H1 (cell line): ENCODE results near the gene FOXL1. TPM values are rescaled to one million over a fixed set of nuclear protein-coding genes. Genes with fewer than 3 reads are reported as not detected.

Source experiments
- CTCF ChIA-PET: fragments of 300-600 bp; sonication (Branson Sonifier 250); formaldehyde crosslinking; loops from one replicate; lab custom pipeline; 2021; ENCODE audit not compliant: partially characterized antibody; lab: Charles Lee
- POLR2A ChIA-PET: fragments of 300-600 bp; sonication (Branson Sonifier 250); formaldehyde crosslinking; loops from one replicate; lab custom pipeline; 2021; ENCODE audit warnings: inconsistent platforms; ENCODE audit not compliant: partially characterized antibody; lab: Charles Lee
- DNase-seq, 2 experiments: peaks; one replicate each; pipeline versions ENCODE4 v3.0.0 to v3.0.0-alpha.2; 2010 to 2022; ENCODE audit warnings: low spot score in 2 of 2, low read depth in 1 of 2, mixed read lengths in 1 of 2
- FAIRE-seq: peaks from 2 replicates; lab custom pipeline; 2011; peaks lifted over from hg19 to GRCh38; lab: Jason Lieb, UNC
- H2AFZ ChIP-seq: 2 replicates; pipeline ENCODE4 v1.8.1; 2012; ENCODE audit warnings: low read length, inconsistent platforms
- H2AK5ac ChIP-seq: 2 replicates; pipeline ENCODE4 v1.6.1; 2013; ENCODE audit warnings: low read depth, low read length
- H2BK120ac ChIP-seq: replicated peaks from 2 replicates; pipeline ENCODE3; 2013; ENCODE audit warnings: low read depth, low read length, inconsistent platforms
- H2BK12ac ChIP-seq: 2 replicates; pipeline ENCODE4 v1.6.1; 2013; ENCODE audit warnings: low read depth, low read length
- H2BK15ac ChIP-seq: 2 replicates; pipeline ENCODE4 v1.6.1; 2013; ENCODE audit warnings: low read length
- H2BK20ac ChIP-seq: 2 replicates; pipeline ENCODE4 v1.6.1; 2013; ENCODE audit warnings: low read length
- H2BK5ac ChIP-seq: 2 replicates; pipeline ENCODE4 v1.6.1; 2013; ENCODE audit warnings: low read depth, low read length
- H3K14ac ChIP-seq: 2 replicates; pipeline ENCODE4 v1.6.1; 2013; ENCODE audit warnings: inconsistent platforms; ENCODE audit not compliant: insufficient read length
- H3K18ac ChIP-seq: 2 replicates; pipeline ENCODE4 v1.6.1; 2013; ENCODE audit warnings: low read length; ENCODE audit errors: extremely low read depth
- H3K23ac ChIP-seq: 2 replicates; pipeline ENCODE4 v1.6.1; 2013; ENCODE audit warnings: inconsistent platforms; ENCODE audit not compliant: insufficient read length
- H3K23me2 ChIP-seq: 2 replicates; pipeline ENCODE4 v1.6.1; 2013; ENCODE audit warnings: low read depth, low read length
- H3K27ac ChIP-seq: 2 replicates; pipeline ENCODE4 v1.6.1; 2011; ENCODE audit warnings: low read depth, low read length, inconsistent platforms
- H3K27me3 ChIP-seq, 4 experiments: replicated peaks in 1 of 4; 1 replicate in 1 of 4; 2 replicates in 3 of 4; pipeline versions ENCODE4 v1.6.1 to v1.8.1; 2011 to 2013; ENCODE audit warnings: low read length in 3 of 4, mild to moderate bottlenecking in 3 of 4, inconsistent platforms in 2 of 4, mixed read lengths in 2 of 4, moderate library complexity in 1 of 4; ENCODE audit not compliant: control insufficient read depth in 3 of 4, insufficient read depth in 3 of 4; ENCODE audit errors: extremely low read depth in 1 of 4
- H3K36me3 ChIP-seq, 4 experiments: 2 replicates each; pipeline versions ENCODE4 v1.6.1 to v1.8.1; 2011 to 2013; ENCODE audit warnings: mild to moderate bottlenecking in 4 of 4, low read length in 3 of 4, moderate library complexity in 2 of 4, control low read depth in 1 of 4, inconsistent platforms in 1 of 4; ENCODE audit not compliant: insufficient read depth in 4 of 4, control insufficient read depth in 2 of 4
- H3K4ac ChIP-seq: replicated peaks from 2 replicates; pipeline ENCODE3; 2013; ENCODE audit warnings: low read length, low read depth, mixed read lengths, inconsistent platforms; ENCODE audit not compliant: insufficient read length
- H3K4me1 ChIP-seq, 4 experiments: replicated peaks in 1 of 4; 1 replicate in 1 of 4; 2 replicates in 3 of 4; pipeline versions ENCODE4 v1.6.1 to v1.8.1; 2011 to 2013; ENCODE audit warnings: low read length in 3 of 4, inconsistent platforms in 2 of 4, mixed read lengths in 1 of 4; ENCODE audit not compliant: insufficient read depth in 4 of 4, control insufficient read depth in 3 of 4
- H3K4me2 ChIP-seq, 2 experiments: 2 replicates each; pipeline versions ENCODE4 v1.6.1 to v1.8.1; 2011 to 2013; ENCODE audit warnings: low read depth in 2 of 2, low read length in 2 of 2, control low read depth in 1 of 2, inconsistent platforms in 1 of 2, mild to moderate bottlenecking in 1 of 2; ENCODE audit not compliant: insufficient read depth in 1 of 2
- H3K4me3 ChIP-seq, 4 experiments: fragments of 200-600, 300-600 bp in 1 of 4; sonication (generic), shearing (Covaris generic), sonication (Bioruptor Twin) in 1 of 4; 2 replicates each; pipeline versions ENCODE4 v1.5.1 to v1.8.1; 2011 to 2016; ENCODE audit warnings: low read length in 4 of 4, low read depth in 3 of 4, control low read depth in 2 of 4, inconsistent platforms in 2 of 4, mild to moderate bottlenecking in 2 of 4, mixed read lengths in 1 of 4, moderate library complexity in 1 of 4; ENCODE audit not compliant: insufficient read depth in 2 of 4; ENCODE audit errors: extremely low read depth in 1 of 4
- H3K56ac ChIP-seq: replicated peaks from 2 replicates; pipeline ENCODE3; 2013; ENCODE audit warnings: low read depth, mild to moderate bottlenecking, mixed read lengths, low read length, inconsistent platforms; ENCODE audit not compliant: insufficient read length
- H3K79me1 ChIP-seq: 2 replicates; pipeline ENCODE4 v1.6.1; 2013; ENCODE audit warnings: low read depth, low read length, control low read depth
- H3K79me2 ChIP-seq, 2 experiments: 2 replicates each; pipeline versions ENCODE4 v1.6.1 to v1.8.1; 2012 to 2013; ENCODE audit warnings: low read length in 2 of 2, mild to moderate bottlenecking in 2 of 2, inconsistent platforms in 1 of 2; ENCODE audit not compliant: insufficient read depth in 2 of 2, control insufficient read depth in 1 of 2
- H3K9ac ChIP-seq, 4 experiments: replicated peaks in 1 of 4; 1 replicate in 1 of 4; 2 replicates in 3 of 4; pipeline versions ENCODE4 v1.6.1 to v1.8.1; 2011 to 2013; ENCODE audit warnings: low read depth in 3 of 4, low read length in 3 of 4, control low read depth in 2 of 4, mild to moderate bottlenecking in 2 of 4, moderate library complexity in 2 of 4, inconsistent platforms in 1 of 4; ENCODE audit errors: extremely low read depth in 1 of 4
- H3K9me3 ChIP-seq, 2 experiments: 2 replicates each; pipeline versions ENCODE4 v1.6.1 to v1.8.1; 2012 to 2013; ENCODE audit warnings: mild to moderate bottlenecking in 2 of 2, moderate library complexity in 2 of 2, control low read depth in 1 of 2, inconsistent platforms in 1 of 2, low read depth in 1 of 2, low read length in 1 of 2, mixed read lengths in 1 of 2; ENCODE audit not compliant: insufficient read depth in 2 of 2
- H4K20me1 ChIP-seq, 2 experiments: replicated peaks in 1 of 2; 2 replicates each; pipeline versions ENCODE3 to v1.8.1; 2011 to 2013; ENCODE audit warnings: inconsistent platforms in 2 of 2, low read length in 2 of 2, mild to moderate bottlenecking in 1 of 2; ENCODE audit not compliant: insufficient read depth in 2 of 2, control insufficient read depth in 1 of 2
- H4K5ac ChIP-seq: 2 replicates; pipeline ENCODE4 v1.6.1; 2013; ENCODE audit warnings: low read length, low read depth, mixed read lengths, inconsistent platforms; ENCODE audit not compliant: insufficient read length
- H4K8ac ChIP-seq: 2 replicates; pipeline ENCODE4 v1.8.0; 2013; ENCODE audit warnings: mild to moderate bottlenecking, moderate library complexity, low read length, inconsistent platforms; ENCODE audit not compliant: insufficient read depth; ENCODE audit errors: extremely low read depth
- H4K91ac ChIP-seq: replicated peaks from 2 replicates; pipeline ENCODE3; 2013; ENCODE audit warnings: low read length, mixed read lengths, inconsistent platforms; ENCODE audit not compliant: insufficient read length
- BACH1 ChIP-seq: IDR thresholded peaks from 2 replicates; pipeline ENCODE4 v1.6.1; 2012; ENCODE audit warnings: low read length, improper control_type of control experiment
- CBX5 ChIP-seq: fragments of 300-800, 300-1000 bp; sonication (generic); IDR thresholded peaks from 2 replicates; pipeline ENCODE4 v1.7.1; 2016; ENCODE audit warnings: antibody characterized with exemption, low read length, low read depth
- CREB1 ChIP-seq: IDR thresholded peaks from 2 replicates; pipeline ENCODE4 v1.6.1; 2012; ENCODE audit warnings: inconsistent platforms
- CTBP2 ChIP-seq: IDR thresholded peaks from 2 replicates; pipeline ENCODE4 v1.7.0; 2011; ENCODE audit warnings: borderline replicate concordance, mild to moderate bottlenecking, moderate library complexity, mixed read lengths, low read length; ENCODE audit not compliant: insufficient read depth, insufficient read length
- WGBS, 2 experiments: shearing (Covaris generic) in 1 of 2; methylation state at CpG; one replicate each; pipeline versions ENCODE4 v1.1.6 to v1.1.7; 2013 to 2015; ENCODE audit warnings: low lambda C conversion rate in 2 of 2, mixed read lengths in 2 of 2, inconsistent platforms in 1 of 2, low coverage in 1 of 2, missing lambda C conversion rate in 1 of 2; ENCODE audit not compliant: insufficient replicate concordance in 2 of 2, insufficient coverage in 1 of 2, insufficient read length in 1 of 2; ENCODE audit errors: extremely low coverage in 1 of 2, missing lambda C conversion rate in 1 of 2; 5-methylcytosine and 5-hydroxymethylcytosine counted together
- polyA plus RNA-seq, 7 experiments: library from polyadenylated mRNA; depleted of rRNA in 3 of 7; stranded (reverse) in 5 of 7; unstranded in 2 of 7; fragments of >200 nt in 5 of 7; fragments of 200-250 nt in 2 of 7; gene quantifications; 1 replicate in 5 of 7; 2 replicates in 1 of 7; 4 replicates in 1 of 7; pipeline versions ENCODE4 v1.2.1 to v1.2.3, GENCODE V29; 2011 to 2013; ENCODE audit warnings: missing spikeins in 2 of 7, mixed read lengths in 2 of 7
- total RNA-seq: library from RNA; stranded (reverse); fragmentation: NEBNext Ultra II Directional; extraction: Animal tissue kit (Norgen Biotek cat#: 25700); gene quantifications from 2 replicates; pipeline ENCODE4 v1.2.1, GENCODE V29; 2021

FOXL1 gene
- total and polyA plus RNA-seq, 2 of the 8 experiments (the other 6 are each of a cell fraction or from before 2014, with no cell fraction given) = 0.03 TPM; not detected in 1

DNA sequence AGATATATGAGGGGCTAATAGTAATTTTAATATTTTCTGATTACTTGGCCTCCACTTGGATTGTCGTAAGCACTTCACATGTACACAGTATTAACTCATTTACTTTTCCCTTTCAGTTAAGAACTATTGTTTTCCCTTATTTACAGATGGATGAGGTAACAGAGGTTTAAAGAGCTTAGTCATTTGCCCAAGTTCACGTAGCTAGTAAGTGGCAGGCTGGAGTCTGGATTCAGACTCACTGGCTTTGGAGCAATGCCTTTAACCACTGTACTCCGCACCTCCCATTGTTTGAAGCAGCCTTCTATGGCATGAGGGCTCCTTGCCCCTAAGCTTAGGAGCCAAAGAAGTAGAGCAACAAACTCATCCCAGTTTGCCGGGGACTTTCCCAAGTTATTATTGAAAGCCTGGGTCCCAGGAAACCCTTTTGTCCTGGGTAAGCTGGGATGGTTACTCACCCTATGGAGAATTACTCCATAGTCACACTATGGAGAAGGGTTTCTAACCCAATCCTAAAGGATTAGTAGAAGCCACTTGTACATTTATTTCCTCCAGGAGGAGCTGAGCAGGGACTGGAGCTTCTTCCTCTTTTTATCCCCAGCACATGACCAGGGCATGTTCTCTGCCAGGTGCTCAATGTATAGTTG lies 12.3 kb downstream of the FOXL1 start:
- H3K56ac ChIP-seq = no peak overlapping the region
- H3K14ac ChIP-seq = no peak overlapping the region
- H2AK5ac ChIP-seq = no peak overlapping the region
- no peak overlapping the region for H3K9ac ChIP-seq
- no peaks in the 10 kb centered on the region for H3K79me1 ChIP-seq
- H3K23ac ChIP-seq = no peak overlapping the region
- no peaks in the 10 kb centered on the region for H3K36me3 ChIP-seq
- no peaks in the 10 kb centered on the region; a peak in 1 of 7 replicates for H3K4me1 ChIP-seq
- H4K20me1 ChIP-seq = peaks cover 0 to 8% of the 10 kb centered on the region in 2 experiments
- no peaks in the 10 kb centered on the region for H3K79me2 ChIP-seq
- FAIRE-seq (no peak), DNase-seq (no peak)
- no peaks in the 10 kb centered on the region for H3K9me3 ChIP-seq
- H3K4ac ChIP-seq = no peak overlapping the region
- H3K4me2 ChIP-seq = no peak overlapping the region
- ChIA-PET CTCF (interaction anchor here (0.5 to 1.4 kb wide), 3 partner anchors 14 to 177 kb away, joined by 3 to 6 read pairs (median 4); no protein-coding TSS in a partner anchor), POLR2A (no interaction called here)
- H2BK20ac ChIP-seq = no peak overlapping the region
- H3K4me3 ChIP-seq = no peak overlapping the region
- peaks cover 0 to 3% (median 0%) of the 10 kb centered on the region in 4 experiments; a peak in 3 of 7 replicates for H3K27me3 ChIP-seq
- peaks cover 17% of the 10 kb centered on the region; the same call in 1 of the 2 replicates for H3K23me2 ChIP-seq
- H3K27ac ChIP-seq = no peak overlapping the region
- no peak overlapping the region for H2BK5ac ChIP-seq
- no peak overlapping the region for H2BK12ac ChIP-seq
- H2BK120ac ChIP-seq = no peak overlapping the region
- H4K91ac ChIP-seq = no peak overlapping the region
- H3K18ac ChIP-seq = no peak overlapping the region
- H4K8ac ChIP-seq = no peak overlapping the region
- 92% methylated on average over 4 of the region's 4 CpGs; no CpG with 5 or more reads in 1 of the 2 experiments for WGBS, 2 experiments
- no peak overlapping the region for H2BK15ac ChIP-seq
- no peak overlapping the region for H2AFZ ChIP-seq
- no peak overlapping the region for H4K5ac ChIP-seq
- TF ChIP-seq CREB1 (no peak), CTBP2 (no peak), CBX5 (no peak), BACH1 (no peak)
